GM19351 (cell line): ENCODE results near the gene IFI16.
A peak's percentile ranks its signal among the peaks of the same experiment; 100 is the strongest.
"Not testable (repeated sequence)": the region's sequence is repeated elsewhere in the genome, so short reads cannot be mapped to it uniquely, and the experiment has no call there.

Experiments
- ATAC-seq: cut with Tn5 transposase; IDR thresholded peaks from one replicate; pipeline ENCODE4 v1.9.1; 2021; ENCODE audit warnings: mild to moderate bottlenecking, moderate library complexity; ENCODE audit not compliant: unreplicated experiment

Gene IFI16

DNA sequence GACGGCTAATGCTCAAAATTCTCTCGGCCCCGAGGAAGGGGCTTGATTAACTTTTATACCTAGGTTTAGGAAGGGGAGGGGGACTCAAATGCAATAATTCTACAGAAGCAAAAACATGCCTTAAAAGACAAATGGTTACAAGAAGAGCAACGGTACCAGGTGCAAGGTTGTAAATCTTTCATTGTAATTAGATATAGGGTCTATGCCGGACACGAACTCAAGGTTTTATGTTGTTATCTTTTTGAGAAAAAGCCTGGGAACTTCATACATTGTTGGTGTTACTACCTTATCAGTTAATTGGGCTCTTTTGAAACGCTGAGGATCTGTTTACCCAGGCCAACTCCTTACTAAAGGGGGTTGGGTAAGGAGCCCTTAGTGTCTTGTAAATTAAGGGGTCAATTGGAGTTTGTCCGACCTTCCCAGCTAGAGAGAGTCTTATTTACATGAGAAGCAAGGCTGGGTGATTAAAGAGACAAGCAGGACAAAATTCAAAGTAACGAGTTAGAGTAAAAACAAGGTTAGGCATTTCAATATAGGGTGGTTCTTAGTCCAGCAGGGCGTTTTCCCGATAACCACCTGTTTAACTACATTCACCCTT lies 3.4 kb upstream of the IFI16 start:
- not testable (repeated sequence) for ATAC-seq

DNA sequence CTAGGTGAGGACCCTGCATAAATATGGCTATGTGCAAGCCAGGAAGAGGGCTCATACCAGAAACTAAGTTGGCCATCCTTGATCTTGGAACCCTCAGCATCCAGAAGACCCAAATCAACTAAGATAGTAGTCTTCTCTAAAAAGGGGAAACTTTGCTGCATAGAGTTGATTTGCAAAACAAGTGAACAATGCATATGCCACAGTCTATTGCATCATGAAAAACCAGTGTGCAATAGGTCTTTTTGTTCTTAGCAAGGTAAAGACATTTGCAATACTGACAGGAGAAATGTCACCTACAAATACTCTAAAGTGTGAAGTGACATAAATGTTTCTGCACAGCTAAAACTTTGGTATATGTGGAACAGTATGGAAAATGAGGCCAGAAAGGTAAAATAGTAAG lies 2.0 kb upstream of the IFI16 start:
- ATAC-seq, result no peak

DNA sequence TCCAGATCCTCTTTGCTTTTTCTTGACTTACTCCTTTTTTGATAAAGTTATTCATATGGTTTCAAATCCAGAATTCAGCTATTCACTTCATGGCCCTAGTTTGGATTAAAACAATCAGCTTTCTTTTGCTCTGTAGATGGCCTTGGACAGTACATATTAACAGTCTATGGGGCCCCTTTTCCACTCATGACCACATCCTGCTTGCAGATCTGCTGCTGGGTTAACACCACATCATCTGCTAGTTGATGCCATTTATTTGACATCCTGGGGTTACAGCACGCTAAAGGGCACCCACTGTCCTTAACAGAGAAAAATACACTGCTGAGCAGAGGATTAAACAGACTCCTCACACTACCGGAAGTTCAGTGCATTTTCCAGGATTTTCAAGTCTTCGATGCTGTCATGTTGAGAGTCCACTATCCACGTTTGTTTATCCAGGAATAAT lies 941 bp upstream of the IFI16 start:
- peak; percentile 71 for ATAC-seq

DNA sequence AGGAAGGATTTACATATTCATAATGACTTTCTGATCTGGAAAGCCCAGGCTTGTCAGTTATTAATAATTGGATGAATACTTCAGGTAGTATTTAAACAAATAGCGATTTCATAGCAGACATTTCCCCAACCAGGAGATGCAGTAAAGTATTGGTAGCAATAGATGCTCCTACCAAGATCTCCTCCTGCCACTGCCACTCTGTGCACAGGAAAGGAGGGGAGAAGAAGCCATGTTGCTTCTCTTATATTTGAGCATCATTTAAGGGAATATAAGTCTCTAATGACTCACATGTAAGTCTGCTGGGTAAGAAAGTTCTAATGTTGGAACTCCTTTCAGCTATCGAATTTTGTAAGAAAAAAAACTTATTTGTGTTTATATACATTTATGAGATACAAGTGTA lies 420 bp upstream of the IFI16 start:
- no peak for ATAC-seq

DNA sequence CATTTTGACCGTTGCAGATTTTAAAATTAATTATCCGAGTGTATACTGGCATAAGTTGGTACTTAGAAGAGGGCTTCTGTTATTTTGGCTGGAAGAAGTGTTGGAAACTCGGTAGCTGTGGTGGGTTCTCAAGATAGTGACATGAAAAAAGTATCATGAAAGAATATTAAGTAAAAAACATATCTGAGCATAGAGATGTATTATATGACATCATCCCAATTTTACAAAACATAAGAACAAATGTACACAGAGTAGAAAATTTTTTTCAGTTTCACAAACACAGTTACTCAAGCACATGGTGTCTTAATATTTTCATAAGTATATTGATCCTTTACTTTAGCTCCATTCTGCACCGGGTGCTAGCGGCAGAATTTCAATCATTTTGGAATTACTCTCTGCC lies 684 bp downstream of the IFI16 start:
- ATAC-seq, result no peak

DNA sequence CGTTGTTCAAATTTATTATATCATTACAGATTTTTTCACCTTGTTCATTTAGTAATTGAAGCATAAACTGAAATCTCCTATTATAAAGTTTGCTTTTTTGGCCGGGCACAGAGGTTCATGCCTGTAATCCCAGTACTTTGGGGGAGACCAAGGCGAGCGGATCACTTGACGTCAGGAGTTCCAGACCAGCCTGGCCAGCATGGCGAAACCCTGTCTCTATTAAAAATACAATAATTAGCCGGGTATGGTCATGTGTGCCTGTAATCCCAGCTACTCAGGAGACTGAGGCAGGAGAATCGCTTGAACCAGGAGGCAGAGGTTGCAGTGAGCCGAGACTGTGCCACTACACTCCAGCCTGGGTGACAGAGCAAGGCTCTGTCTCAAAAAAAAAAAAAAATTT lies 1.3 kb downstream of the IFI16 start:
- not testable (repeated sequence) for ATAC-seq

DNA sequence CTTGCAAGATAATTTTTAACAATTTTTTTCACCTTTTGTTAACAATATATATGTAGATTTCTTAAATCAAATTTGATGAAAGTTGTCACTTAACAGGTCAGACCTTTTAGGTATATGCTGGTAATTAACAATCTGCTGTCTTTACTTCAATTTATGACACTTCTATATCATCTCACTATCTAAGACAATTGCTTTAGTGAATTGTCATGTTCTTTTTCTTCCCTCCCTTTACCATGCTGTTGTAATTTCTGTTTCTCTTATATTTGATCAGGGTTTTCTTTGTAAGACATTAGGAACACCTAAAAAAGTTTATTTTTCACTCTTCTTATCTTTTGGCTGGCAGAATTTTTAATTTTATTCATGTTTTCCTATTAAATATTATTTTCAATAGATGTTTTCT lies 2.0 kb downstream of the IFI16 start:
- ATAC-seq, result no peak

DNA sequence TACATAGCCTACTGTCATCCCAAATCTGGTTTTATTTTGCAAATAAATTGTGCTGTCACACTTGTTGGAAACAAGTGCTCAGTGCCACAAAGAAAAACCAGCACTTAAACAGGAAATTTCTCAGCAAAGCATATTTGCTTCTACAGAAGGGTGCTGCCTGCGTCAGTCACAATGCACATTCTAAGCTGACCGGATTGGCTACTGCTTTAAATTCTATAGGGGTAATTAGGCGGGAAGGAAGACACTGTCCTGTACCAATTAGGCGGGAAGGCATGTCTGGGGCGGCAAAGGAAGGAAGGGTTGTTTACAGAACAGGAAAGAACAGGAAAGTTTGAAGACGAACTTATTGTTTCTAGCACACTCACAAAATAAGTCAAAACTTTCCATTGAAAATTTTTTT lies 2.8 kb downstream of the IFI16 start:
- peak; percentile 32 for ATAC-seq

DNA sequence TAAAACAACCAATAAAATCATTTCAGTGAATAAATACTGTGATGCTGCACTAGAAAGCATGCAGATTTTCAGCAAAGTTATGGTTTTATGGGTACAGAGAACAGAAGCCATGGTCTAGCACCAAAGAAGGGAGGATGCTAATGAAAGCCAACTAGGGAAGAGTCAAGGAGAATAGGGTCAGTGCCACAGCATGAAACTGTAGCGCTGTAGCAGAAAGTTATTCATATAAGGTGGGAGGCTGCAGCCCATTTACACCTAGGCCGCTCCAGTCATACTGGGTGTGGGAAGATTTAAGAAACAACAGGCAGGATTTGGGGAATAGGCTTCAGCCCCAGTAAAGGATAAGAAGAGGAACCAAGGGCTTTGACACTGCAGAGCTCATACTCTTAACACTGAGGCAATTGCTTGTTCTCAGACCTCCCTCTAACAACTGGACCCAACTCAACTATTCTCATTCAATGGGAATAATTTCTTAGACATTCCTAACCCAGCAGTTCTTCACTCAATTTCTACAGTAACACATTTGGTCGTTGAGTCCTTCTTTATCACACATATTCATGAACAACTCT lies 4.4 kb downstream of the IFI16 start:
- no peak for ATAC-seq

DNA sequence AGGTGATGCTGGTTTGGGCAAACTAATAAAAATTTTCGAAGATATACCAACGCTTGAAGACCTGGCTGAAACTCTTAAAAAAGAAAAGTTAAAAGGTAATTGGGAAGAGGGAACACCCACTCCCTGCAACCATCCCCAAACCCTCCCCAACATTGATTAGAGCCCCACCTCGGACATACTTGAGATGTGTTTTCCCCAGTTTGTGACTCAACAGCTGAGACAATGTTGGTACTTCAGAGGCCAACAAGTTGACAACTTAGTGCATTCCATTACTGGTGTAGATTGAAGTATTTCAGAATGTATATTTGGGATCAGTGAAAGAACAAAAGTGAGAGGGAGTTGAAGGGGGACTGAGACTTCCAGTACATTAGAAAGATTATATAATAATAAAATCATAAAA lies 5.1 kb downstream of the IFI16 start:
- no peak for ATAC-seq

DNA sequence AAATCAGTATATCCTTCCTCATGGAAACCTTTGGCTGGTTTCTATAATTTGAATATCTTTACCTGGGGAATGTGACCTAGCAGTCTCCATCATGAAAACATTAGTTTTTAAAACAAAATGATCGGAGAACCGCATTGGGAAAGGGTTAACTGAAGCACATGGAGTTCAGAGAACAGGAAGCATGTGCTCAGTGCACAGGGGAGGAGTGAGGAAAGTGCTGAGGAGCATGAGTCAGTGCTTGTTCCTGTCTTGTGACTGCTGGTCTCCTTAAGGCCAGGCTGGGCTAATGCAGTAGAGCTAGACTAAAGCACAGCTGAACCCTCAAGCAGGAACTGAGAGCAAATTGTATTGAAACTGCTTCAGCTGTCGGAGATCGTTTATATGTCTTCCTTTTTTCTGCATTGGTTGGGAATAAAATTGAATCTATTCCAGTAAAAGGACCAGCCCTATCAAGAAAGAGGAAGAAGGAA lies 5.8 kb downstream of the IFI16 start:
- ATAC-seq, result peak; percentile 95

DNA sequence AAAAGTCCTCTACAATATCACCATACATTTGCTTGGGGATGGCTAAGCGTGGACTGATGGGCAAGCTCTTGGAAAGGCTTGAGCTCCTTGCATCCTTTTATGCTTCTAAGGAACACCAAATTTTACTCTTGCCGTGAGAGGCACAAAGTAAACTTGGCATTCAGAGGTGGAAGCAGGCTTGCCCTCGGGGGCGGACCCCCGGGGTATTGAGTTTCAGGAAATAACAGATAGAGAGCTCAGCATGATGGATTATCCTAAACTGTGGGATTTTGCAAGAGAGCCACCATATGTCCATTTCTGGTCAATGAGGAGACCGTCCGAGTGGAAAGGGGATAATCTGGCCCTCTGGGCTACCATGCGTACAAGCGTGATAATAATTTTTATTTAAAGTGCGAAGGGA lies 14.0 kb downstream of the IFI16 start:
- no peak for ATAC-seq

DNA sequence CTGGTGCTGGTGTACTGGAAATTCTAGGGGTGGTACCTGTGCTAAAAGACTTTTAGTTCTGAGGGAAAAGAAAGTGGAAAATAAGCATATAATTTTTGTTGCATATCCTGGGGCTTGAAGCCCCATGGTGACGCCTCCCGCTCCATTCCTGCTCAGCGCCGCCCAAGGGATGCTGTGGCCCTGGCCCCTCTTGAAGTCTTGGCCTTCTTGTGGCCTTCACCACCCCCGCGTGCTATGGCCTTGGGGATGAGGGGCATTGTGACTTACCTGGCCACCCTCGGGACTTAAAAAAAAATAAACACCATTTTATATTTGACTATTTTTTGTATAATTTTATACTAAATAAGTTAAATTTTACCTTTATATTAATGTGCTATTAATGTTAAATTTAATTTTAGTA lies 15.3 kb downstream of the IFI16 start:
- ATAC-seq, result no peak

DNA sequence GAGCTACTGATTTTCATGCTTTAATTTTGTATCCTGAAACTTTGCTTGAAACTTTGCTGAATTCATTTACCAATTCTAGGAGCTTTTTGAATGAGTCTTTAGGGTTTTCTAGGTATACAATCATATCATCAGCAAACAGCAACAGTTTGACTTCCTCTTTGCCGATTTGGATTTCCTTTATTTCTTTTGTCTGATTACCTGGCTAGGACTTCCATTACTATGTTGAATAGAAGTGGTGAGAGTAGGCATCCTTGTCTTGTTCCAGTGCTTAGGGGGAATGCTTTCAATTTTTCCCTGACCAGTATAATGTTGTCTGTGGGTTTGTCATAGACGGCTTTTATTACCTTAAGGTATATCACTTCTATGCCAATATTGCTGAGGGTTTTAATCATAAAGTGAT lies 17.1 kb downstream of the IFI16 start:
- not testable (repeated sequence) for ATAC-seq

DNA sequence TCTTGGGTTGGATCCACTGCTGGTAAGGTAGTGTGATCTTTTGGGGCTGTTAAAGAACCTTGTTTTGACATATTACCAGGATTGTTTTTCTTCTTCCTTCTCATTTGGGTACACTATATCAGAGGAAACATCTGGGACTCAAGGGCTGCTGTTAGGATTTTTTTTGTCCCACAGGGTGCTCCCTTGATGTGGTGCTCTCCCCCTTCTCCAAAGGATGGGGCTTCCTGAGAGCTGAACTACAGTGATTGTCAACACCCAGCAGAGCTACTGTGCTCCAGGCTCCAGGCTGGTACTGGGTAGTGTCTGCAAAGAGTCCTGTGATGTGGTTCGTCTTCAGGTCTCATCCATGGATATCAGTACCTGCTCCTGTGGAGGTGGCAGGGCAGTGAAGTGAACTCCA lies 20.6 kb downstream of the IFI16 start:
- no peak for ATAC-seq

DNA sequence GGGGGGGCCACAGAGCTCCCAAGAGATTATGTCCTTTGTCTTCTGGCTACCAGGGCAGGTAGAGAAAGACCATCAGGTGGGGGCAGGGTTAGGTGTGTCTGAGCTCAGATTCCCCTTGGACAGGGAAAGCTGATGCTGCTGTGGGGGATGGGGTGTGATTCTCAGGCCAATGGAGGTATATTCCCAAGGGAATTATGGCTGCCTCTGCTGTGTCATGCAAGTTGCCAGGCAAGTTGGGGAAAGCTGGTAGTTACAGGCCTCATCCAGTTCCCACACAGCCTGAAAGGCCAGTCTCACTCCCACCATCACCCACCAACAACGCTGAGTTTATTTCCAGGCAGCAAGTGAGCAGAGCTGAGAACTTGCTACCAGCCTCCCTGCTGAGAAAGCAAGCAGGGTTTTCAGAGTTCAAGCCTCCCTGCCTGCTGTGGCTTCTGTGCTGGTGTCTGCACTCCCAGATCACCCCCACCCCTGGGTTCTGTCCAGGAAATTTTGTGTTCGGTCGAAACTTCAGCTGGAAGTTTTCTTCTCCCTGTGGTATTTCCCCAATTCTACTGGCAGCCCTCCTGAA lies 21.3 kb downstream of the IFI16 start:
- no peak for ATAC-seq

DNA sequence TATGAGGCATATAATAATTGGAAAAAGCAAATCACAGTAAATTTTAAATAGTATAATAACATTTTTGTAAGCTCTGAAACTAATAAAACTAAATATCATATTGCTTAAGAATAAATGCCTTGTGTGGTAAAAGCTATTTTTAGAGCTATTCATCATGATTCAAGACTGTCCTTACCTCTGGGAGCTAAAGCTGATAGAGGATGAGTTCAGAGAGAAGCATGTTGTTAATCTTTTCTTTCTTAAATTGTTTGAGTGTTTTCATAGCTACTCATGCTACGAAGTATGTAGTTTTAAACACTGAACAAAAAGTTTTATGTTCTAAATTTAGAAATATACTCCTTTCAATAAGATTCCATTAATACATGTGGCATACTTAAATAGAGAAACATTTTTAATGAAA lies 30.5 kb downstream of the IFI16 start:
- no peak for ATAC-seq

DNA sequence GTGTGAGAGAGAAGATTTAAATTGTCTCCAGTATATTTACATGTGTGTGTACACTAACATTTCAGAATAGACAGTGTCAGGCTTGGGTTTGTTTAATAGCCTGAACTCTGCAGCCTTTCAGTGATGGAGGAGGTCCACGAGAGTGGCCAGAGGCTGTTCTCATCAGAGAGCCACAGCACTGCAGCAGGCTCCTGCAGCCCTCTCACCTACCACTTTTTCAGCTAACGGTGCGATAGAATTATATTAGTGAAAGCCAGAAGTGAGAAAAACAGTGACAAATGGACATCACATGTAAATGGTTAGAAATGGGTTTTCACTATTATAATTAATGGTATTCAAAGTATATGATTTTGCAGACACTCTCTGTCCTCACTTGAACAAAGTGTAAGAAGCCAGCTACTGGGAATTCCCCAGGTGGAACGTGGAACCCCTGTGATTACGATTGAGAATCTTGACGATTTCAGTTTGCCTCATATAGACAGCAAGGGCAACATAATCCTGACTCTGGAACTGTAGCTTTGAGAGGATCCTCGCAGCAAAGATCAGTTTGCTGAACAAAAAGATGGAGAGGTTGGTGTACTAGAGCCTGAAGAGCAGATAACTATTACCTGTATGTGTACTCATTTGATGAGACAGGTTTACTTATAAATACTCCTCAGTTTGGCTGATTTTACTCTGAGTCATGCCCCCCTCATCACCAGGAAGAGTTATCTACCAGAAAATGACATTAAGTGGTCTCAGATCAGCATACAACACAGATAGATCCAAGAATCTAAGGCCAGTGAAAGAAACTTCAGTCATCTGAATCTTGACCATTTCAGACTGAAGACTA lies 31.4 kb downstream of the IFI16 start:
- ATAC-seq, result no peak

DNA sequence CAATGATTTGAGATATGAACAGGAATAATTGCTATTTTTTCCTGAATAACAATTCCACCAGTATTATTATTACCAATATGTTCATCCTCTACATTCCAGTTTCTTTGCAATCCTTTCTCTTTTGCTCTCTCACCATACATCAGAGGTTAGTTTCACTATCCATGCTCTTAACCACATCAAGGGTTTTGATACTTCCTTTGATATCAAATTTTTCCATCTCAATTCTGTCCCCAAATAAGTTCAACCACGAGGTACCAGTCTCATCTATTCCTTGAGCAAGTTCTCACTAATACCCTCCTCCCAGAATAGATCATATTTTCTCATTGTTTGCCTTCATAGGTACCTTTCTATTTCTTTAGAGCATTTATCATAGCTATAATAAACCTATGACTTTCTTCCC lies 36.8 kb downstream of the IFI16 start:
- not testable (repeated sequence) for ATAC-seq

DNA sequence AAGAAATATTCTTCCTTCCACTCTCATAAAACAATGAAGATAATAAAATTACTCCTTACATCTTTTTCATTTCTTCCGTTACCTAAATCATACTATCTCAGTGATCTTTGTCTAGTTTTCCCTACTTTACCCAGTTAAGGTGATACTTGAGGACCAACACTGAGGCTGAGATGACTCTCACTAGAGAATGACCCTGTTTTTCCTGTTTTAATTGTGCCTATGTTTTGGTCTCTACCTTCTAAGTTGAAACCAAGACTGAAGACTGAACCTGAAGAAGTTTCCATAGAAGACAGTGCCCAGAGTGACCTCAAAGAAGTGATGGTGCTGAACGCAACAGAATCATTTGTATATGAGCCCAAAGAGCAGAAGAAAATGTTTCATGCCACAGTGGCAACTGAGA lies 41.7 kb downstream of the IFI16 start:
- ATAC-seq, result no peak

DNA sequence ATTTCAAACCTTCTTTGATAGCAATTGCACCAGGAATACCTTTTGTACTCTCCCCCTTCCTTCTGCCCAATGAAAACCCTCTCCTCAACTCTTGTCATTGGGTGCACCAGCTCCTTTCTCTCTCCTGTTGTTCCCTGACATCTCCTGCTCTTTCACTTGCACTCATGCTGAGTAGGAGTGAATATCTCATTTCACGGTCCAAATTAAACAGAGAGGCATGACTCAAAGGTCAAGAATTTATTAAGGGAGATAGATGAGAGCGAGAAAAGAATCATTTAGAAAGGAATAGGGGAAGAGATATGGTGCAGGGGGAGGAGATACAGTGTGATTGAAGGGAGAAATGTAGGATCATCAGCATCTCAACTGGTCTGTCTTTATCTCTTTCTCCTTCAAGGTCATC lies 44.7 kb downstream of the IFI16 start:
- ATAC-seq, result no peak

DNA sequence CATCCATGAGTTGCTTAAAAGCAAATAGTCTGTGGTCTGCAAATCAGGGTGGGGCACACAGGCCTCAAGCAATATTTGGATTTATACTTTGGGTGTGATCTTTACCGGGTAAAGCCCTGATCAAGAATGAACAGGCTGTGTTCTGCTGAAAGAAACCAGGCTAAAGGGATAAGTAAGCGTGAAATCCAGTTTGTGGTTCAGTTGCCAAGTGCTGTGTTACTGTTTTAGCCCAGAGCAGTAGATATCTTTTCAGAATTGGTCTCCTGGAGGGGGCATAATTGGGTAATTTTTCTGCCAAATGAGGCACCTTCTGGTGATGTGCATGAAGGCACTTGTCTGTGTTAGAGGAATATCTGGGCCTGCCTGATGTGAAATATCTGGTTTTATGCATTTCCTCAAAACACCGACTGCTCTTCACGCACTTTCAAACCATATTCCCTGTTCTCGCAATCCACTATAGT lies 45.5 kb downstream of the IFI16 start:
- no peak for ATAC-seq
